Neural cell (in vitro differentiated cells): ENCODE measurements around the gene WWTR1.

ENCODE experiments used
- EP300 ChIP-seq: fragments of 450-650 bp; conservative IDR thresholded peaks from 2 replicates; pipeline ENCODE4 v1.6.1; 2014; ENCODE audit warnings: antibody characterized with exemption, mild to moderate bottlenecking, moderate library complexity; ENCODE audit not compliant: poor library complexity, severe bottlenecking
- EZH2 ChIP-seq: fragments of 200-600, 300-800 bp; shearing (Covaris generic), sonication (generic); IDR thresholded peaks from 2 replicates; pipeline ENCODE4 v1.6.1; 2014; ENCODE audit warnings: antibody characterized with exemption, low read length, borderline replicate concordance, mild to moderate bottlenecking; ENCODE audit not compliant: insufficient read depth, poor library complexity, severe bottlenecking
- TAF1 ChIP-seq: IDR thresholded peaks from 2 replicates; pipeline ENCODE4 v1.6.1; 2012; ENCODE audit warnings: low read depth
- TF ChIP-seq, protein P1 (sequence below): fragments of 450-650 bp; IDR thresholded peaks from 2 replicates; pipeline ENCODE4 v1.5.1; 2014; ENCODE audit warnings: antibody characterized with exemption, mild to moderate bottlenecking, moderate library complexity; ENCODE audit not compliant: poor library complexity, severe bottlenecking
- TF ChIP-seq, protein P2 (sequence below): IDR thresholded peaks from 2 replicates; pipeline ENCODE4 v1.6.1; 2012; ENCODE audit warnings: borderline replicate concordance

DNA sequence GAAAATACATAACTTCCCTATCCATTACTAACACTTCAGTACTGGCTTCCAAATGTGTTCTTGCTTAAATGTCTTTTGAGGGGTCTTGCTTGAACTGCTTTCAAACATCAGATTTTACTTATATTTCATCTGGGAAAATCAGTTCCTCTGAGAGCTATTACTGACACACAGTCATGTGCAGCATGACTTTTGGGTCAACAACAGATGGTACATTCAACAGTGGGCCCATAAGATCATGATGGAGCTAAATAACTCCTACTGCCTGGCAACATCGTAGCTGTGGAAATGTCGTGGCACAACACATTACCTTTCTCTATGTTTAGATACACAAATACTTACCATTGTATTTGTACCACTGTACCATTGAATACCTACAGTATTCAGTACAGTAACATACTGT is 43.8 kb downstream of the WWTR1 start:
- TF ChIP-seq, protein P1, sequence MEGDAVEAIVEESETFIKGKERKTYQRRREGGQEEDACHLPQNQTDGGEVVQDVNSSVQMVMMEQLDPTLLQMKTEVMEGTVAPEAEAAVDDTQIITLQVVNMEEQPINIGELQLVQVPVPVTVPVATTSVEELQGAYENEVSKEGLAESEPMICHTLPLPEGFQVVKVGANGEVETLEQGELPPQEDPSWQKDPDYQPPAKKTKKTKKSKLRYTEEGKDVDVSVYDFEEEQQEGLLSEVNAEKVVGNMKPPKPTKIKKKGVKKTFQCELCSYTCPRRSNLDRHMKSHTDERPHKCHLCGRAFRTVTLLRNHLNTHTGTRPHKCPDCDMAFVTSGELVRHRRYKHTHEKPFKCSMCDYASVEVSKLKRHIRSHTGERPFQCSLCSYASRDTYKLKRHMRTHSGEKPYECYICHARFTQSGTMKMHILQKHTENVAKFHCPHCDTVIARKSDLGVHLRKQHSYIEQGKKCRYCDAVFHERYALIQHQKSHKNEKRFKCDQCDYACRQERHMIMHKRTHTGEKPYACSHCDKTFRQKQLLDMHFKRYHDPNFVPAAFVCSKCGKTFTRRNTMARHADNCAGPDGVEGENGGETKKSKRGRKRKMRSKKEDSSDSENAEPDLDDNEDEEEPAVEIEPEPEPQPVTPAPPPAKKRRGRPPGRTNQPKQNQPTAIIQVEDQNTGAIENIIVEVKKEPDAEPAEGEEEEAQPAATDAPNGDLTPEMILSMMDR = no peak
- TF ChIP-seq TAF1 (no peak), EZH2 (no peak), EP300 (no peak)
- TF ChIP-seq, protein P2, sequence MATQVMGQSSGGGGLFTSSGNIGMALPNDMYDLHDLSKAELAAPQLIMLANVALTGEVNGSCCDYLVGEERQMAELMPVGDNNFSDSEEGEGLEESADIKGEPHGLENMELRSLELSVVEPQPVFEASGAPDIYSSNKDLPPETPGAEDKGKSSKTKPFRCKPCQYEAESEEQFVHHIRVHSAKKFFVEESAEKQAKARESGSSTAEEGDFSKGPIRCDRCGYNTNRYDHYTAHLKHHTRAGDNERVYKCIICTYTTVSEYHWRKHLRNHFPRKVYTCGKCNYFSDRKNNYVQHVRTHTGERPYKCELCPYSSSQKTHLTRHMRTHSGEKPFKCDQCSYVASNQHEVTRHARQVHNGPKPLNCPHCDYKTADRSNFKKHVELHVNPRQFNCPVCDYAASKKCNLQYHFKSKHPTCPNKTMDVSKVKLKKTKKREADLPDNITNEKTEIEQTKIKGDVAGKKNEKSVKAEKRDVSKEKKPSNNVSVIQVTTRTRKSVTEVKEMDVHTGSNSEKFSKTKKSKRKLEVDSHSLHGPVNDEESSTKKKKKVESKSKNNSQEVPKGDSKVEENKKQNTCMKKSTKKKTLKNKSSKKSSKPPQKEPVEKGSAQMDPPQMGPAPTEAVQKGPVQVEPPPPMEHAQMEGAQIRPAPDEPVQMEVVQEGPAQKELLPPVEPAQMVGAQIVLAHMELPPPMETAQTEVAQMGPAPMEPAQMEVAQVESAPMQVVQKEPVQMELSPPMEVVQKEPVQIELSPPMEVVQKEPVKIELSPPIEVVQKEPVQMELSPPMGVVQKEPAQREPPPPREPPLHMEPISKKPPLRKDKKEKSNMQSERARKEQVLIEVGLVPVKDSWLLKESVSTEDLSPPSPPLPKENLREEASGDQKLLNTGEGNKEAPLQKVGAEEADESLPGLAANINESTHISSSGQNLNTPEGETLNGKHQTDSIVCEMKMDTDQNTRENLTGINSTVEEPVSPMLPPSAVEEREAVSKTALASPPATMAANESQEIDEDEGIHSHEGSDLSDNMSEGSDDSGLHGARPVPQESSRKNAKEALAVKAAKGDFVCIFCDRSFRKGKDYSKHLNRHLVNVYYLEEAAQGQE = no peak
